HL-60 (cell line): Measurements from ENCODE around the gene ADRB1.

Source experiments
- DNase-seq, 2 experiments: peaks; one replicate each; pipeline ENCODE4 v3.0.0-alpha.2; 2010 to 2020; ENCODE audit warnings: low read depth in 1 of 2, low spot score in 1 of 2
- H3K27ac ChIP-seq: fragments of 250-450 bp; sonication (Bioruptor Pico); replicated peaks from 2 replicates; pipeline ENCODE4 v1.5.1; 2020; ENCODE audit warnings: mild to moderate bottlenecking, moderate library complexity
- H3K27me3 ChIP-seq: fragments of 250-450 bp; sonication (Bioruptor Pico); 2 replicates; pipeline ENCODE4 v1.5.1; 2021; ENCODE audit warnings: mild to moderate bottlenecking, moderate library complexity; ENCODE audit not compliant: insufficient read depth, poor library complexity, severe bottlenecking
- H3K4me3 ChIP-seq: replicated peaks from 2 replicates; pipeline ENCODE4 v1.5.1; 2011; ENCODE audit warnings: mild to moderate bottlenecking, control low read depth, low read length; ENCODE audit not compliant: insufficient read depth
- GABPA ChIP-seq: IDR thresholded peaks from 2 replicates; pipeline ENCODE4 v1.6.1; 2012; ENCODE audit warnings: low read depth
- POLR2AphosphoS5 ChIP-seq: IDR thresholded peaks from 2 replicates; pipeline ENCODE4 v1.6.1; 2012; ENCODE audit warnings: low read depth
- SPI1 ChIP-seq: IDR thresholded peaks from 2 replicates; pipeline ENCODE4 v1.6.1; 2012; ENCODE audit warnings: low read depth, mild to moderate bottlenecking, borderline replicate concordance
- TF ChIP-seq, protein P1 (sequence below): IDR thresholded peaks from one replicate; pipeline ENCODE4 v1.5.1; 2011; ENCODE audit warnings: low read length, control low read depth, inconsistent platforms; ENCODE audit not compliant: insufficient read depth
- TF ChIP-seq, protein P2 (sequence below): IDR thresholded peaks from 2 replicates; pipeline ENCODE4 v1.6.1; 2012; ENCODE audit warnings: low read depth; ENCODE audit not compliant: insufficient replicate concordance

The ADRB1 gene

DNA sequence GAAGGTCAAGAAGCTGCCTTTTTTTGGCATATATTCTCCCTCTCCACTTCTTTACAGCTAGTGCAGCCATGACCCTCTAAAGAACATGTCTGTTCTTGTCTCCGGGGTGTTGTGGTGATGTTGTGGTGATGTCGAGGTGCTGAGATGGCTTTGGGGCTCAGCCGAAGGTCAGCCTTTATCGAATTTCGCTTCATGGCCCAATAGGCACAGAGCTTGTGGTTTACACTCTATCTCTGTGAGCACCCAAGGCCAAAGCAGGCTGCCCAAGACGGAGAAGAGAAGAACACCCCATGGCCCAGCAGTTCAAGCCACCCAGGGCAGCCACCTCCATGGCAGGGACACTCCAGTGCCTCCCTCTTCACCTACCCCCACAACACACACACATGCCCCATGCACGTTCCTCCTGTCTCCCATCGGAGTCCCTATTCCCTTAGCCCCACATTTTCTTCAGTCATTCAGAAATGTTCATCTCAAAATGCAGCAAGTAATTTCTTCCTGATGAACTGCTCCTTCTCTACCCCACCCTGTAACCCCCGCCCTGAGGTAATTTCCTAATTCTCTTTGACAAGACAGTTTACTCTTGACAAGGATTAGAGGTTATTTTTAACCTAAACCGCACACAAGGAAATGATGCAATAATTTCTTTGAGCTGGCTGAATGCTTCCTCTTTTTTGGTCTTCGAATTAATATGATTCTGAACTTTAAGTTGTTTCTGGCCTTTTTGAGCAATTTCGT lies 18.6 kb upstream of the ADRB1 start:
- no peak for TF ChIP-seq SPI1
- peak; percentile 68 for TF ChIP-seq POLR2AphosphoS5
- Histone ChIP-seq H3K27ac (peak overlapping the region; percentile 78), H3K27me3 (no peaks in the 10 kb centered on the region), H3K4me3 (no peak overlapping the region)
- DNase-seq: peak; percentile 89 to 94

DNA sequence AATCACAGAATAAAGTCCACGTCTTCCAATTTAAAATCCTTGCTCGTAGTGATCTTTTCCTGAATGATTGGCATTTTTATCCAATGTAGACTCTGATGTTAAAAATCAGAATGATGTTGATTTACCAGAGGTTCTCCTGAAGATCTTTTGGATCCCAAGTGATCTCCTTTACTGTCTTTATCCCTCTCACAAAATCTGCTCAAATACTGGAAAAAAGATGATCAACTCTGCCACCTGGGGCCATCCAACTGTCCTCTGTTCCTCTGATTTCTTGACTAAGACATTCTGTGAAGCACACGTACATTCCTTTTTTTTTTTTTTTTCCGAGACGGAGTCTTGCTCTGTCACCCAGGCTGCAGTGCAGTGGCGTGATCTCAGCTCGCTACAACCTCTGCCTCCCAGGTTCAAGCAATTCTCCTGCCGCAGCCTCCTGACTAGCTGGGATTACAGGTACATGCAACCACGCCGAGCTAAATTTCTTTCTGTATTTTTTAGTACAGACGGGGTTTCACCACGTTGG lies 18.0 kb upstream of the ADRB1 start:
- H3K4me3 ChIP-seq: no peak overlapping the region
- no peak for DNase-seq
- H3K27ac ChIP-seq: no peak overlapping the region; the same call in 1 of the 2 replicates
- TF ChIP-seq, protein P1, sequence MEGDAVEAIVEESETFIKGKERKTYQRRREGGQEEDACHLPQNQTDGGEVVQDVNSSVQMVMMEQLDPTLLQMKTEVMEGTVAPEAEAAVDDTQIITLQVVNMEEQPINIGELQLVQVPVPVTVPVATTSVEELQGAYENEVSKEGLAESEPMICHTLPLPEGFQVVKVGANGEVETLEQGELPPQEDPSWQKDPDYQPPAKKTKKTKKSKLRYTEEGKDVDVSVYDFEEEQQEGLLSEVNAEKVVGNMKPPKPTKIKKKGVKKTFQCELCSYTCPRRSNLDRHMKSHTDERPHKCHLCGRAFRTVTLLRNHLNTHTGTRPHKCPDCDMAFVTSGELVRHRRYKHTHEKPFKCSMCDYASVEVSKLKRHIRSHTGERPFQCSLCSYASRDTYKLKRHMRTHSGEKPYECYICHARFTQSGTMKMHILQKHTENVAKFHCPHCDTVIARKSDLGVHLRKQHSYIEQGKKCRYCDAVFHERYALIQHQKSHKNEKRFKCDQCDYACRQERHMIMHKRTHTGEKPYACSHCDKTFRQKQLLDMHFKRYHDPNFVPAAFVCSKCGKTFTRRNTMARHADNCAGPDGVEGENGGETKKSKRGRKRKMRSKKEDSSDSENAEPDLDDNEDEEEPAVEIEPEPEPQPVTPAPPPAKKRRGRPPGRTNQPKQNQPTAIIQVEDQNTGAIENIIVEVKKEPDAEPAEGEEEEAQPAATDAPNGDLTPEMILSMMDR: no peak
- no peak for TF ChIP-seq GABPA
- no peak for TF ChIP-seq SPI1
- no peaks in the 10 kb centered on the region for H3K27me3 ChIP-seq

DNA sequence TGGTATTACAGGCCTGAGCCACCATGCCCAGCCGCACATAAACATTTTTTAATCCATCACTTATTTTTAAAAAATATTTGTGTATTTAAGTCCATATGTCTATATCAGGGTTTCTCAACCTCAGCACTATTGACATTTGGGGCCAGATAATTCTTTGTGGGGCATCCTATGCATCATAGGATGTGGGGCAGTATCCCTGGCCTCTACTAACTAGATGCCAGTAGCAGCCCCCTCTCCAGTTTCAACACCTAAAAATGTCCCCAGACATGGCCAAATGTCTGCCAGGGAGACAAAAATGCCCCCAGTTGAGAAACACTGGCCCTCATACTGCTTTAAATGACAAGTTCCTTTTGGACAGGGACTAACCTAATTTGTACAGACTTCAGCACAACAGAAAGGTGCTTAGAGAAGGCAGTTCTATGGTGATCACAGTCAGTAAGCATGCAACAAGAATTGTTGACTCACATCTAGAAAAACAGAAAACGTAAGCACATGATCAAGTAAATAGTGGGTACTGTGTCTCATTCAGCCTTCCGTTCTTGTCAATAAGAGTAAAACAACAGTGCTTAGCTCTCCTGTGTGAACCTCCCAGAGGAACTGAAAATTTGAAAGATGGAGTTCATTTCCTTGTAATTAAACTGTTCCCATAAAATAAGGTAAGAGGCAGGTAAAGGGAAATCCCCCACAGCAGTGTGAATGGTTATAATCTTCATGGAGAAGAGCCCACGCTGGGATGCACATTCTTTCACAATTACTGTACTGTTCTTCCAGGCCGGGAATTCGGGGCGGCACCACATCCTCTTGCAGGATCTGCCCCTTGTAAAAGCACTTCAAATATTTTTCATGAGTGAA lies 17.3 kb upstream of the ADRB1 start:
- Histone ChIP-seq H3K27me3 (no peaks in the 10 kb centered on the region), H3K4me3 (no peak overlapping the region), H3K27ac (no peak overlapping the region; the same call in 1 of the 2 replicates)
- no peak for DNase-seq
- TF ChIP-seq SPI1 (no peak), POLR2AphosphoS5 (no peak), GABPA (no peak)
- TF ChIP-seq, protein P2, sequence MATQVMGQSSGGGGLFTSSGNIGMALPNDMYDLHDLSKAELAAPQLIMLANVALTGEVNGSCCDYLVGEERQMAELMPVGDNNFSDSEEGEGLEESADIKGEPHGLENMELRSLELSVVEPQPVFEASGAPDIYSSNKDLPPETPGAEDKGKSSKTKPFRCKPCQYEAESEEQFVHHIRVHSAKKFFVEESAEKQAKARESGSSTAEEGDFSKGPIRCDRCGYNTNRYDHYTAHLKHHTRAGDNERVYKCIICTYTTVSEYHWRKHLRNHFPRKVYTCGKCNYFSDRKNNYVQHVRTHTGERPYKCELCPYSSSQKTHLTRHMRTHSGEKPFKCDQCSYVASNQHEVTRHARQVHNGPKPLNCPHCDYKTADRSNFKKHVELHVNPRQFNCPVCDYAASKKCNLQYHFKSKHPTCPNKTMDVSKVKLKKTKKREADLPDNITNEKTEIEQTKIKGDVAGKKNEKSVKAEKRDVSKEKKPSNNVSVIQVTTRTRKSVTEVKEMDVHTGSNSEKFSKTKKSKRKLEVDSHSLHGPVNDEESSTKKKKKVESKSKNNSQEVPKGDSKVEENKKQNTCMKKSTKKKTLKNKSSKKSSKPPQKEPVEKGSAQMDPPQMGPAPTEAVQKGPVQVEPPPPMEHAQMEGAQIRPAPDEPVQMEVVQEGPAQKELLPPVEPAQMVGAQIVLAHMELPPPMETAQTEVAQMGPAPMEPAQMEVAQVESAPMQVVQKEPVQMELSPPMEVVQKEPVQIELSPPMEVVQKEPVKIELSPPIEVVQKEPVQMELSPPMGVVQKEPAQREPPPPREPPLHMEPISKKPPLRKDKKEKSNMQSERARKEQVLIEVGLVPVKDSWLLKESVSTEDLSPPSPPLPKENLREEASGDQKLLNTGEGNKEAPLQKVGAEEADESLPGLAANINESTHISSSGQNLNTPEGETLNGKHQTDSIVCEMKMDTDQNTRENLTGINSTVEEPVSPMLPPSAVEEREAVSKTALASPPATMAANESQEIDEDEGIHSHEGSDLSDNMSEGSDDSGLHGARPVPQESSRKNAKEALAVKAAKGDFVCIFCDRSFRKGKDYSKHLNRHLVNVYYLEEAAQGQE: no peak
- TF ChIP-seq, protein P1: no peak

DNA sequence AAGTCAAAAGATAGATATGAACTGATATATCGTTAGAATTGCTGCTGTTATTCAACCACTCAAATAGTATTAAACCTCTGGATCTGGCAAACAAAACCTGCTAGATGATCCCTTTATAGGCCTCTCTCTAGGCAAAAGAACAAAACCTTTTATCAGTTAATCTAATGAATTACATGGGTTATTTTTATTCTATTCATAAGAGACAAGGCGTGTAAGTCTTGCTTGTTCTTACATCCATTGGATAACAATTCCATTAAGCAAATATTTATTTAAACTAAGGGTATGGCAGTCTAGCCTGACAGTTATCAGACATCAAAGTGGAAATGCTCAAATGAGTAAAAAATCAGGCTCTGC lies 16.6 kb upstream of the ADRB1 start:
- no peaks in the 10 kb centered on the region for H3K27me3 ChIP-seq
- TF ChIP-seq POLR2AphosphoS5 (no peak), SPI1 (no peak), GABPA (no peak)
- TF ChIP-seq, protein P2: no peak
- TF ChIP-seq, protein P1: no peak
- DNase-seq: no peak
- no peak overlapping the region for H3K4me3 ChIP-seq
- H3K27ac ChIP-seq: no peak overlapping the region
